A673 (cell line): ENCODE measurements around the gene SGMS1. TPM values are rescaled to one million over a fixed set of nuclear protein-coding genes. Genes with fewer than 3 reads are reported as not detected.

Source experiments
- BruUV-seq: library from RNA; stranded (reverse); fragments of 400-500 nt; replicated peaks from 2 replicates; lab custom pipeline; 2021; lab: Mats Ljungman, UMichigan
- CTCF ChIA-PET: fragments of 300-600 bp; sonication (Branson Sonifier 250); formaldehyde crosslinking; loops from one replicate; lab custom pipeline; 2022; ENCODE audit warnings: antibody characterized with exemption; lab: Charles Lee
- POLR2A ChIA-PET: fragments of 300-600 bp; sonication (Branson Sonifier 250); formaldehyde crosslinking; loops from one replicate; lab custom pipeline; 2022; ENCODE audit warnings: antibody characterized with exemption; ENCODE audit not compliant: low non-redundant PET; lab: Charles Lee
- DNase-seq: peaks from one replicate; pipeline ENCODE4 v3.0.0-alpha.2; 2015; ENCODE audit warnings: low spot score
- H3K27ac ChIP-seq: fragments of 200-600 bp; sonication (generic); 2 replicates; pipeline ENCODE4 v1.5.1; 2016; ENCODE audit warnings: mixed run types, low read depth, mild to moderate bottlenecking, mixed read lengths, antibody characterized with exemption, low read length; ENCODE audit not compliant: poor library complexity, severe bottlenecking
- H3K27me3 ChIP-seq: fragments of 200-600 bp; sonication (generic); replicated peaks from 2 replicates; pipeline ENCODE4 v1.6.1; 2017; ENCODE audit warnings: mixed run types, low read depth, mild to moderate bottlenecking, mixed read lengths, antibody characterized with exemption, low read length; ENCODE audit not compliant: insufficient read depth, poor library complexity
- H3K36me3 ChIP-seq: fragments of 200-600 bp; sonication (generic); 2 replicates; pipeline ENCODE4 v1.6.1; 2016; ENCODE audit warnings: mixed run types, mild to moderate bottlenecking, mixed read lengths, antibody characterized with exemption, low read length; ENCODE audit not compliant: insufficient read depth, poor library complexity, severe bottlenecking
- H3K4me1 ChIP-seq: fragments of 200-600 bp; sonication (generic); 2 replicates; pipeline ENCODE4 v1.6.1; 2017; ENCODE audit warnings: mixed run types, mild to moderate bottlenecking, mixed read lengths, antibody characterized with exemption, low read length; ENCODE audit not compliant: insufficient read depth, poor library complexity, severe bottlenecking
- H3K4me3 ChIP-seq: fragments of 200-600 bp; sonication (generic); 2 replicates; pipeline ENCODE4 v1.5.1; 2016; ENCODE audit warnings: low read depth, mixed run types, mild to moderate bottlenecking, mixed read lengths, low read length; ENCODE audit not compliant: poor library complexity, severe bottlenecking
- H3K9me3 ChIP-seq: fragments of 200-600 bp; sonication (generic); 2 replicates; pipeline ENCODE4 v1.6.1; 2016; ENCODE audit warnings: mixed run types, low read depth, mild to moderate bottlenecking, mixed read lengths, antibody characterized with exemption, low read length; ENCODE audit not compliant: poor library complexity, severe bottlenecking
- EZH2 ChIP-seq: fragments of 200-600 bp; sonication (generic); IDR thresholded peaks from 2 replicates; pipeline ENCODE4 v1.6.1; 2017; ENCODE audit warnings: borderline replicate concordance, low read depth, mild to moderate bottlenecking, mixed read lengths, antibody characterized with exemption, low read length; ENCODE audit not compliant: poor library complexity, severe bottlenecking
- intact Hi-C: fragments of 100-400 bp; cut with micrococcal nuclease; formaldehyde crosslinking; loops from one replicate; pipeline ENCODE4 v1.10.0; 2022; ENCODE audit not compliant: unreplicated experiment
- total RNA-seq: library from RNA; stranded (reverse); gene quantifications from 2 replicates; pipeline ENCODE4 v1.2.3, GENCODE V29; 2021
- TF ChIP-seq, protein P1 (sequence below): fragments of 300-800, 200-600 bp; sonication (generic); conservative IDR thresholded peaks from 2 replicates; pipeline ENCODE4 v1.5.1; 2017; ENCODE audit warnings: low read depth, mild to moderate bottlenecking, antibody characterized with exemption, low read length, moderate library complexity, mixed read lengths

The SGMS1 gene
- total RNA-seq, 1 experiment from 2014 or later, result 13.0 TPM

DNA sequence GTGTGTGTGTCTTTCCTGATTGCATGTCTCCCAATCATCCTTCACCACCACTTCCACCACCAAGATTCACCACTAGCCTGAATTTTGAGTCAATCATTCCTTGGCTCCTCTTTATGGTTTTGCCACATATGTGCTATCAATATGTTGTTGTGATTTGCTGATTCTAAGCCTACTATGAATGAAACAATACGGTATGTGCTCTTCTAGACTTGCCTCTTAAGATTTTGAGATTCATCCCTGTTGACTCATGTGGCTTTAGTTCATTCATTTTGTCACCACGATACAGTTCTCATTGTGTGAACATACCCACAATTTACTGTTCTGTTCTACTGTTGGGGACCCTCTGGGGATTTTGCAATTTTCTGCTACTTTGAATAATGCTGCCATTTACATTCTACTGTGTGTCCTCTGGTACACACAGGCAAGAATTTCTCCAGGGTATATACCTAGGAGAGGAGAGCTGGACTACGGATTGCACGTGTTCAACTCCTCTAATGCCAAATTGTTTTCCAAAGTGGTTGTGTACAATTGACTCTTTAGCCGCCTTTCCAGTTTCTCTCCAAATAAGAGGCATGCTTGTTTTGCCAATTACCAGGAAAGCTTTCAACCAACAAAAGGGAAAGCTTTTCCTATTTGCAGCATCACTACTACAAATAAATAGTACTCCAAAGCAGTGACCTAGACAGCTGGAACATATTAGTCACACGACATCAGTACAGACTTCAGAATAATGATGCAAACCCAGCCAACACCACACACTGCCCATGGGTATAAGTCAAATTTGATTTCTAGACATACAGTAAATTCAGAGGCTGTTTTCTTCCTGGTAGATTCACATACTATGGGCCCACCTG lies 30.0 kb downstream of the SGMS1 start:
- no peaks in the 10 kb centered on the region for H3K9me3 ChIP-seq
- ChIA-PET POLR2A (no interaction called here), CTCF (no interaction called here)
- H3K27ac ChIP-seq, result no peak overlapping the region
- H3K4me3 ChIP-seq, result no peak overlapping the region
- H3K27me3 ChIP-seq, result no peaks in the 10 kb centered on the region
- peaks cover 10% of the 10 kb centered on the region for H3K4me1 ChIP-seq
- H3K36me3 ChIP-seq, result no peaks in the 10 kb centered on the region
- BruUV-seq, result no TSS peak
- DNase-seq, result peak; percentile 35
- TF ChIP-seq, protein P1, sequence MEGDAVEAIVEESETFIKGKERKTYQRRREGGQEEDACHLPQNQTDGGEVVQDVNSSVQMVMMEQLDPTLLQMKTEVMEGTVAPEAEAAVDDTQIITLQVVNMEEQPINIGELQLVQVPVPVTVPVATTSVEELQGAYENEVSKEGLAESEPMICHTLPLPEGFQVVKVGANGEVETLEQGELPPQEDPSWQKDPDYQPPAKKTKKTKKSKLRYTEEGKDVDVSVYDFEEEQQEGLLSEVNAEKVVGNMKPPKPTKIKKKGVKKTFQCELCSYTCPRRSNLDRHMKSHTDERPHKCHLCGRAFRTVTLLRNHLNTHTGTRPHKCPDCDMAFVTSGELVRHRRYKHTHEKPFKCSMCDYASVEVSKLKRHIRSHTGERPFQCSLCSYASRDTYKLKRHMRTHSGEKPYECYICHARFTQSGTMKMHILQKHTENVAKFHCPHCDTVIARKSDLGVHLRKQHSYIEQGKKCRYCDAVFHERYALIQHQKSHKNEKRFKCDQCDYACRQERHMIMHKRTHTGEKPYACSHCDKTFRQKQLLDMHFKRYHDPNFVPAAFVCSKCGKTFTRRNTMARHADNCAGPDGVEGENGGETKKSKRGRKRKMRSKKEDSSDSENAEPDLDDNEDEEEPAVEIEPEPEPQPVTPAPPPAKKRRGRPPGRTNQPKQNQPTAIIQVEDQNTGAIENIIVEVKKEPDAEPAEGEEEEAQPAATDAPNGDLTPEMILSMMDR, result no peak
- TF ChIP-seq EZH2, result no peak
- intact Hi-C loops, result no loop called here

DNA sequence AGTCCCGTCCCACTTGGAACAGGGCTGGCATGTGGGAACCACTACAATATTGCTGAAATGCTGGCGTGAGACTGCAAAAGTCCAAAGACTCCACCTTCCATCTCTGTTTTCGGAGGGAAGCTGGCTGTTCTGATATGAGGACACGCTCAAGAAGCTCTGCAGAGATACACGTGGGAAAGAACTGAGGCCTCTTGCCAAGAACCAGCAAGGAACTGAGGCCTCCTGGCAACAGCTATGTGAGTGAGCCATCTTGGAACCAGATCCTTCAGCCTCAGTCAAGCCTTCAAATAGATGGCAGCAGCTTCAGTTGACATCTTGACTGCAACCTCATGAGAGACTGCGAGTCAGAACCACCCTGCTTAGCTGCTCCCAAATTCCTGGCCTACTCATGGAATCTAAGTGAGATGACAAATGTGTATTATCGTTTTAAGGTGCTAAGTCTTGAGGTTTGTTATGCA lies 30.8 kb downstream of the SGMS1 start:
- POLR2A ChIA-PET, result no interaction called here

DNA sequence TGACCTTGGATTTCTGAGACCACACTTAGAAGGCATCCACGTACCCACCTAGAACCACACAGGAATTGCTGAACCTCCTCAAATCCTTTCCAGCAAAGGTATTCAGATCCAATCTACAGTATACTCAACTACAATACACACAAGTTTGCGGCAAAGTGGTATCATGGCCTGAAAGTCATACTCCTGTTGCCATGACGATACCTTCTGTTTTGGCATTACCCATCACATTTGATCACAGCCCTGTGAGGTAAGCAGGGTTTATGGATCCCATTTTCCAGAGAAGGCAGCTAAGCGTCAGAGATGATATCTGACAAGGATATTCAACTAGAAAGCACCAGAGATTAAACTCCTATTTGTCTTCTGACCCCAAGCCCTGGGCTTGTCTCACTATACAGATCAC lies 32.8 kb downstream of the SGMS1 start:
- TF ChIP-seq, protein P1, result no peak
- TF ChIP-seq EZH2, result no peak
- Histone ChIP-seq H3K27me3 (no peaks in the 10 kb centered on the region), H3K27ac (no peak overlapping the region), H3K9me3 (no peaks in the 10 kb centered on the region), H3K4me1 (peaks cover 10% of the 10 kb centered on the region), H3K36me3 (no peaks in the 10 kb centered on the region), H3K4me3 (no peak overlapping the region)
- DNase-seq, result no peak
- intact Hi-C loops, result no loop called here
- CTCF ChIA-PET, result no interaction called here
- no TSS peak for BruUV-seq
- POLR2A ChIA-PET, result no interaction called here

More for the DNA sequence above, 30.8 kb downstream of the SGMS1 start:
- Histone ChIP-seq H3K4me1 (peaks cover 10% of the 10 kb centered on the region), H3K27ac (no peak overlapping the region), H3K36me3 (no peaks in the 10 kb centered on the region), H3K27me3 (no peaks in the 10 kb centered on the region), H3K4me3 (no peak overlapping the region), H3K9me3 (no peaks in the 10 kb centered on the region)
- TF ChIP-seq EZH2, result no peak
- TF ChIP-seq, protein P1, result no peak
- CTCF ChIA-PET, result no interaction called here
- intact Hi-C loops, result no loop called here
- no peak for DNase-seq
- BruUV-seq, result no TSS peak
